Measurements from ENCODE around the gene IMMP2L. TPM values are rescaled to one million over a fixed set of nuclear protein-coding genes. Genes with fewer than 3 reads are reported as not detected.

IMMP2L gene
- total RNA-seq, 2 experiments from 2014 or later = 8.9 to 18.7 TPM

GRCh38 chr7:110693344-110693743 is 868.9 kb downstream of the IMMP2L start:
- no peaks in the 10 kb centered on the region for H3K4me1 Mint-ChIP-seq (ENCODE audit: low read depth)
- TF ChIP-seq CTCF (IDR thresholded peaks at IDR 0.05) = no peak
- ChIA-PET POLR2A (no interaction called here), CTCF (no interaction called here)
- ATAC-seq (ENCODE audit: poor library complexity) (no peak), DNase-seq (no peak)
- H3K9me3 ChIP-seq (ENCODE audit: control insufficient read depth in 1 of 2, insufficient read depth in 1 of 2, low read length in 2 of 2) = no peaks in the 10 kb centered on the region
- H3K4me1 ChIP-seq (ENCODE audit: insufficient read depth, low read length) = no peaks in the 10 kb centered on the region
- H3K27me3 Mint-ChIP-seq = no peaks in the 10 kb centered on the region
- no peak overlapping the region for H3K4me3 ChIP-seq (ENCODE audit: low read length)
- H3K4me3 Mint-ChIP-seq = no peak overlapping the region
- peaks cover 3% of the 10 kb centered on the region for H3K9me3 Mint-ChIP-seq
- H3K27ac ChIP-seq (ENCODE audit: low read depth in 1 of 2, low read length in 2 of 2) = no peak overlapping the region
- no peaks in the 10 kb centered on the region for H3K36me3 Mint-ChIP-seq (ENCODE audit: low read depth)
- no peak overlapping the region for H3K27ac Mint-ChIP-seq
- no peaks in the 10 kb centered on the region for H3K27me3 ChIP-seq (ENCODE audit: control insufficient read depth in 1 of 2, insufficient read depth in 2 of 2, low read length in 2 of 2)
- intact Hi-C loops (cut with DNase I, micrococcal nuclease) = no loop called here
- H3K36me3 ChIP-seq (ENCODE audit: insufficient read depth, low read length) = no peaks in the 10 kb centered on the region

- Mint-ChIP-seq H3K9me3 (peaks cover 3% of the 10 kb centered on the region), H3K27me3 (no peaks in the 10 kb centered on the region), H3K4me3 (no peak overlapping the region), H3K36me3 (ENCODE audit: low read depth) (no peaks in the 10 kb centered on the region), H3K27ac (no peak overlapping the region), H3K4me1 (ENCODE audit: low read depth) (no peaks in the 10 kb centered on the region)
- Histone ChIP-seq H3K27ac (ENCODE audit: low read depth in 1 of 2, low read length in 2 of 2) (no peak overlapping the region), H3K4me1 (ENCODE audit: insufficient read depth, low read length) (no peaks in the 10 kb centered on the region), H3K27me3 (ENCODE audit: control insufficient read depth in 1 of 2, insufficient read depth in 2 of 2, low read length in 2 of 2) (no peaks in the 10 kb centered on the region), H3K9me3 (ENCODE audit: control insufficient read depth in 1 of 2, insufficient read depth in 1 of 2, low read length in 2 of 2) (no peaks in the 10 kb centered on the region), H3K36me3 (ENCODE audit: insufficient read depth, low read length) (no peaks in the 10 kb centered on the region), H3K4me3 (ENCODE audit: low read length) (no peak overlapping the region)
- ChIA-PET POLR2A (no interaction called here), CTCF (interaction anchor here (0.5 kb wide), 1 partner anchor 14 kb away, joined by 3 read pairs; no protein-coding TSS in a partner anchor)
- DNase-seq (no peak), ATAC-seq (ENCODE audit: poor library complexity) (no peak)
- no peak for TF ChIP-seq CTCF (IDR thresholded peaks at IDR 0.05)
- intact Hi-C loops (cut with DNase I, micrococcal nuclease) = no loop called here
Observed at GRCh38 chr7:110688908-110689307, 873.4 kb downstream of the IMMP2L start.

- no peak overlapping the region for H3K4me3 Mint-ChIP-seq
- H3K36me3 Mint-ChIP-seq (ENCODE audit: low read depth) = no peaks in the 10 kb centered on the region
- no peak for TF ChIP-seq CTCF (IDR thresholded peaks at IDR 0.05)
- Histone ChIP-seq H3K27ac (ENCODE audit: low read depth in 1 of 2, low read length in 2 of 2) (no peak overlapping the region), H3K4me1 (ENCODE audit: insufficient read depth, low read length) (no peaks in the 10 kb centered on the region), H3K36me3 (ENCODE audit: insufficient read depth, low read length) (no peaks in the 10 kb centered on the region), H3K9me3 (ENCODE audit: control insufficient read depth in 1 of 2, insufficient read depth in 1 of 2, low read length in 2 of 2) (no peaks in the 10 kb centered on the region), H3K4me3 (ENCODE audit: low read length) (no peak overlapping the region), H3K27me3 (ENCODE audit: control insufficient read depth in 1 of 2, insufficient read depth in 2 of 2, low read length in 2 of 2) (no peaks in the 10 kb centered on the region)
- no peaks in the 10 kb centered on the region for H3K27me3 Mint-ChIP-seq
- CTCF ChIA-PET = no interaction called here
- H3K27ac Mint-ChIP-seq = no peak overlapping the region
- ATAC-seq (ENCODE audit: poor library complexity) = no peak
- POLR2A ChIA-PET = interaction anchor here (1.0 kb wide), 1 partner anchor 16 kb away, joined by 3 read pairs; no protein-coding TSS in a partner anchor
- intact Hi-C loops (cut with DNase I, micrococcal nuclease) = no loop called here
- no peak for DNase-seq
- no peaks in the 10 kb centered on the region for H3K4me1 Mint-ChIP-seq (ENCODE audit: low read depth)
- no peaks in the 10 kb centered on the region for H3K9me3 Mint-ChIP-seq
Observed at GRCh38 chr7:110685899-110686298, 876.4 kb downstream of the IMMP2L start.
